ENCODE measurements around the gene FARSB. TPM values are rescaled to one million over a fixed set of nuclear protein-coding genes. Genes with fewer than 3 reads are reported as not detected.
A peak's percentile ranks its signal among the peaks of the same experiment; 100 is the strongest.

The FARSB gene
- total RNA-seq, 1 experiment from 2014 or later: 31.0 TPM

- ATAC-seq (no peak), DNase-seq (ENCODE audit: low spot score) (no peak)
- Mint-ChIP-seq H3K9me3 (peaks cover 37% of the 10 kb centered on the region), H3K36me3 (peaks cover 50% of the 10 kb centered on the region), H3K27me3 (ENCODE audit: low read depth) (no peaks in the 10 kb centered on the region), H3K27ac (no peak overlapping the region), H3K4me3 (no peak overlapping the region), H3K4me1 (no peaks in the 10 kb centered on the region)
- no peak for TF ChIP-seq NR2C2 (CRISPR knock-in tag; IDR thresholded peaks at IDR 0.05)
- no peak for TF ChIP-seq SOX15 (CRISPR knock-in tag; IDR thresholded peaks at IDR 0.05)
- TF ChIP-seq, protein P1, sequence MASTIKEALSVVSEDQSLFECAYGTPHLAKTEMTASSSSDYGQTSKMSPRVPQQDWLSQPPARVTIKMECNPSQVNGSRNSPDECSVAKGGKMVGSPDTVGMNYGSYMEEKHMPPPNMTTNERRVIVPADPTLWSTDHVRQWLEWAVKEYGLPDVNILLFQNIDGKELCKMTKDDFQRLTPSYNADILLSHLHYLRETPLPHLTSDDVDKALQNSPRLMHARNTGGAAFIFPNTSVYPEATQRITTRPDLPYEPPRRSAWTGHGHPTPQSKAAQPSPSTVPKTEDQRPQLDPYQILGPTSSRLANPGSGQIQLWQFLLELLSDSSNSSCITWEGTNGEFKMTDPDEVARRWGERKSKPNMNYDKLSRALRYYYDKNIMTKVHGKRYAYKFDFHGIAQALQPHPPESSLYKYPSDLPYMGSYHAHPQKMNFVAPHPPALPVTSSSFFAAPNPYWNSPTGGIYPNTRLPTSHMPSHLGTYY (CRISPR knock-in tag; IDR thresholded peaks at IDR 0.05): no peak
- TF ChIP-seq, protein P2, sequence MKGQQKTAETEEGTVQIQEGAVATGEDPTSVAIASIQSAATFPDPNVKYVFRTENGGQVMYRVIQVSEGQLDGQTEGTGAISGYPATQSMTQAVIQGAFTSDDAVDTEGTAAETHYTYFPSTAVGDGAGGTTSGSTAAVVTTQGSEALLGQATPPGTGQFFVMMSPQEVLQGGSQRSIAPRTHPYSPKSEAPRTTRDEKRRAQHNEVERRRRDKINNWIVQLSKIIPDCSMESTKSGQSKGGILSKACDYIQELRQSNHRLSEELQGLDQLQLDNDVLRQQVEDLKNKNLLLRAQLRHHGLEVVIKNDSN (CRISPR knock-in tag; IDR thresholded peaks at IDR 0.05): no peak
- TF ChIP-seq GTF2I (CRISPR knock-in tag; conservative IDR thresholded peaks at IDR 0.05): no peak
- TF ChIP-seq ZNF532 (CRISPR knock-in tag; IDR thresholded peaks at IDR 0.05; ENCODE audit: borderline replicate concordance): no peak
- TF ChIP-seq ZNF219 (CRISPR knock-in tag; IDR thresholded peaks at IDR 0.05; ENCODE audit: borderline replicate concordance): no peak
- no peak for TF ChIP-seq ESRRA (CRISPR knock-in tag; IDR thresholded peaks at IDR 0.05; ENCODE audit: borderline replicate concordance)
- TF ChIP-seq, protein P3, sequence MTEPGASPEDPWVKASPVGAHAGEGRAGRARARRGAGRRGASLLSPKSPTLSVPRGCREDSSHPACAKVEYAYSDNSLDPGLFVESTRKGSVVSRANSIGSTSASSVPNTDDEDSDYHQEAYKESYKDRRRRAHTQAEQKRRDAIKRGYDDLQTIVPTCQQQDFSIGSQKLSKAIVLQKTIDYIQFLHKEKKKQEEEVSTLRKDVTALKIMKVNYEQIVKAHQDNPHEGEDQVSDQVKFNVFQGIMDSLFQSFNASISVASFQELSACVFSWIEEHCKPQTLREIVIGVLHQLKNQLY (CRISPR knock-in tag; IDR thresholded peaks at IDR 0.05): no peak
- ChIA-PET POLR2A (no interaction called here), CTCF (interaction anchor here (0.9 to 1.0 kb wide), 2 partner anchors 22 to 544 kb away, joined by 3 read pairs; no protein-coding TSS in a partner anchor)
Measured at GRCh38 chr2:222582928-222583327, 73.0 kb downstream of the FARSB start.

GRCh38 chr2:222577341-222577740 is 78.6 kb downstream of the FARSB start:
- Mint-ChIP-seq H3K36me3 (no peaks in the 10 kb centered on the region; the same call in 1 of the 2 replicates), H3K4me3 (no peak overlapping the region), H3K9me3 (no peaks in the 10 kb centered on the region), H3K27ac (no peak overlapping the region), H3K27me3 (ENCODE audit: low read depth) (no peaks in the 10 kb centered on the region), H3K4me1 (peaks cover 12% of the 10 kb centered on the region)
- ChIA-PET CTCF (no interaction called here), POLR2A (no interaction called here)
- TF ChIP-seq, protein P4, sequence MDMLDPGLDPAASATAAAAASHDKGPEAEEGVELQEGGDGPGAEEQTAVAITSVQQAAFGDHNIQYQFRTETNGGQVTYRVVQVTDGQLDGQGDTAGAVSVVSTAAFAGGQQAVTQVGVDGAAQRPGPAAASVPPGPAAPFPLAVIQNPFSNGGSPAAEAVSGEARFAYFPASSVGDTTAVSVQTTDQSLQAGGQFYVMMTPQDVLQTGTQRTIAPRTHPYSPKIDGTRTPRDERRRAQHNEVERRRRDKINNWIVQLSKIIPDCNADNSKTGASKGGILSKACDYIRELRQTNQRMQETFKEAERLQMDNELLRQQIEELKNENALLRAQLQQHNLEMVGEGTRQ (CRISPR knock-in tag; IDR thresholded peaks at IDR 0.05): no peak
- TF ChIP-seq, protein P5, sequence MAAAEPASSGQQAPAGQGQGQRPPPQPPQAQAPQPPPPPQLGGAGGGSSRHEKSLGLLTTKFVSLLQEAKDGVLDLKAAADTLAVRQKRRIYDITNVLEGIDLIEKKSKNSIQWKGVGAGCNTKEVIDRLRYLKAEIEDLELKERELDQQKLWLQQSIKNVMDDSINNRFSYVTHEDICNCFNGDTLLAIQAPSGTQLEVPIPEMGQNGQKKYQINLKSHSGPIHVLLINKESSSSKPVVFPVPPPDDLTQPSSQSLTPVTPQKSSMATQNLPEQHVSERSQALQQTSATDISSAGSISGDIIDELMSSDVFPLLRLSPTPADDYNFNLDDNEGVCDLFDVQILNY (CRISPR knock-in tag; IDR thresholded peaks at IDR 0.05): no peak
- no peak for TF ChIP-seq GABPB1 (CRISPR knock-in tag; IDR thresholded peaks at IDR 0.05)
- TF ChIP-seq, protein P6, sequence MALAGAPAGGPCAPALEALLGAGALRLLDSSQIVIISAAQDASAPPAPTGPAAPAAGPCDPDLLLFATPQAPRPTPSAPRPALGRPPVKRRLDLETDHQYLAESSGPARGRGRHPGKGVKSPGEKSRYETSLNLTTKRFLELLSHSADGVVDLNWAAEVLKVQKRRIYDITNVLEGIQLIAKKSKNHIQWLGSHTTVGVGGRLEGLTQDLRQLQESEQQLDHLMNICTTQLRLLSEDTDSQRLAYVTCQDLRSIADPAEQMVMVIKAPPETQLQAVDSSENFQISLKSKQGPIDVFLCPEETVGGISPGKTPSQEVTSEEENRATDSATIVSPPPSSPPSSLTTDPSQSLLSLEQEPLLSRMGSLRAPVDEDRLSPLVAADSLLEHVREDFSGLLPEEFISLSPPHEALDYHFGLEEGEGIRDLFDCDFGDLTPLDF (CRISPR knock-in tag; IDR thresholded peaks at IDR 0.05): no peak
- no peak for TF ChIP-seq AR (CRISPR knock-in tag; IDR thresholded peaks at IDR 0.05)
- no peak for TF ChIP-seq JUN (CRISPR knock-in tag; IDR thresholded peaks at IDR 0.05)
- ATAC-seq (peak; percentile 71), DNase-seq (ENCODE audit: low spot score) (no peak)
